HuH-7.5 (cell line): ENCODE data around the gene PLCE1.

ENCODE experiments used
- DNase-seq: peaks from one replicate; pipeline ENCODE4 v3.0.0; 2011; ENCODE audit warnings: low spot score

The PLCE1 gene

GRCh38 chr10:94023906-94024305, 30.2 kb downstream of the PLCE1 start:
- DNase-seq = no peak

- no peak for DNase-seq
These were observed 30.7 kb downstream of the PLCE1 start for GRCh38 chr10:94024407-94024806.

- DNase-seq = no peak
These were observed 32.1 kb downstream of the PLCE1 start for GRCh38 chr10:94025806-94026205.

DNA sequence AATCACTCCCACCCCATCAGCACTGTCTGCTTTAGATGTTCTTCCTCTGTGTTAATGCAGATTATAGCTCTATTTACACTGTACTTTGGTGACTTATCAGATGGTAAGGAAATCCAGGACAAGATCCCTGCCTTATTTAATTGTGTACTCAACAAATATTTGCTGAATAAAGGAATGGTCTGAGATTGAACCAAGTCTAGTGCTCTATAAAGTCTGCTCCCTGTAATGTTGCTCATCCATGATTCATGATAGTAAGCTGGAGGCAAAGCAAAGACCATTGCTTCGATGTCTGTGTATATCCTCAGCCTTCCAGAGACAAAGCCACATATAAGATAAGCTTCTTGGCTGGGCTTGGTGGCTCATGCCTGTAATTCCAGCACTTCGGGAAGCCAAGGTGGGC, 33.5 kb downstream of the PLCE1 start:
- DNase-seq = no peak

GRCh38 chr10:94029955-94030354, 36.2 kb downstream of the PLCE1 start:
- no peak for DNase-seq

DNA sequence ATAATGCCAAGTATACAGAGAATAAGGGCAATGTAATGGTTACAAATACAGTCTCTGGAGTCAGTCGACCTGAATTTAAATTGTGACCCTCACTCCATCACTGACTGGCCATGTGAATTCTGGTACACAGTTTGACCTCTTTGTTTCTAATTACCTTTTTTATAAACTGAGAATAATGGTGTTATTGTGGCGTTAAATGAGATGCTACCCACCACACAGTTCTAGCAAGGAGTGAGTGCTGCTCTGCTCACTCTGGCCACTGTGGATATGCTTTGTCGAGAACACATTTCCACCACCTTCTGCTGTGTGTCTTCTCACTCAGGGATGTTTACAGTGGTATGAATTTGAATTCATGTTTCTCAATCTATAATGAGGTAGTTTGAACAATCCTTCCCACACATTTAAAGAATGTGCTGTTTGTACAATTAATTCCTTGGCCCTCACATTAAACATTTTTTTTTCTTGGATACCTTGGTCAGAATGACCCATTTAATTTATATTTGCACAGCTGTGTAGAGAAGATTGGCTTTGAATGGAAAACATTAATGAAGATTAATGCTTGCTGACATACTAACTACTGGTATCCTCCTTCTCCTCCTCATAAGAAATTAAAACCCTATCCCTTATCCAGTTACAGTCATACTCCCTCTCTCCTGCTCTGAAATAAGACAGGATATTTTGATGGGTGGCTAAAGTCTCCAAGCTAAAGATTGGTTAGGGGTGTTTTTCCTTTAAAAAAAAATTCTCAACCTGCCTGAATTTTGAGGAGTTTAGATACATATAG, 42.4 kb downstream of the PLCE1 start:
- DNase-seq = no peak

DNA sequence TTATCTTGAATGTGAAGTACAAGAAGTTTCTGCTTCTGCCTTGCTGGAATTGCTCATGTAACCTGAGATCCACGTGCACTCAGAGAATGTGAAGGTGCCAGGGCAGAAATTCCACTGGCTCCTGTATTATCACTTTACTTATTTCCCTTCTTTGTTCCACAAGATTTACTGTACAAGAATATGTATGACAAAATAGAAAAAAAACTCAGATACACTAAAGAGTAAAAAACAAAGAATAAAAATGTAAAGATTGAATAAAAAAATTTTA, 43.0 kb downstream of the PLCE1 start:
- no peak for DNase-seq

DNA sequence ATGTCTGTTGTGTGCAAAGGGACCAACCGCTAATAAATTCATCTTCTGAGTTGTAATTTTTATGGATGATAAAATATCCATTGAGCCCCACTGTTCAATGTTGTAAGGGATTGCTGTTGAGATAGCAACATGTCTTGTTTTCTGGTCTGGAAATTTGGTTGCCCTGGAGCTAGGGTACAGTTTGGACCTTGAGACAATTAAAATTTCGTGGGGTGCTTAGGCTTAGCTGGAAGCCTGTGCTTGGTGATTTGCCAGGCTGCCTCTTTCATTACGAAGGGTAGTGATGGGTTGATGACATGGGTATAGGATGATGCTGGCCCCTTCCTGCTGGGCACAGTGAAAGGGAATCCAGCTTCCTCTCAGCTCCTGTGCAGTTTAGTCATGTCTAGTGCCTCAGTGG, 43.6 kb downstream of the PLCE1 start:
- no peak for DNase-seq

DNA sequence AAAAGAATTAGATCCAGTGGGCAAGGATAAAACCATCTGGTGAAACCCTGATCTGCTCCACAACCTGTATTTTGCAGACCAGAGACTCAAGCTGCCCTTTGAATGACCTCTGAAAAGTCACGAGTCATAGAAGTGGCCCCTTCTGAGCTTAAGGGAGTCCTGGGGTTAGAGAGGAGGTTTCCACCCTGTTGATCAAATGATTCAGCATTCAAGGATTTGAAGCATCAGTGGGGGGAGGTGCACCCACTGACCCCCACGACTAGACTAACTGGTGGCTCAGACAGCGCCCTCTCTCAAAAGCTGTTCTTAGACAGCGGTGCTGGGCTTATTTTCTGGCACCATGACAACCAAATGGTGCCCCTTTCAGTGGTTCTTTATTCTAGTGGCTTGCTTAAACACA, 44.3 kb downstream of the PLCE1 start:
- DNase-seq = no peak

DNA sequence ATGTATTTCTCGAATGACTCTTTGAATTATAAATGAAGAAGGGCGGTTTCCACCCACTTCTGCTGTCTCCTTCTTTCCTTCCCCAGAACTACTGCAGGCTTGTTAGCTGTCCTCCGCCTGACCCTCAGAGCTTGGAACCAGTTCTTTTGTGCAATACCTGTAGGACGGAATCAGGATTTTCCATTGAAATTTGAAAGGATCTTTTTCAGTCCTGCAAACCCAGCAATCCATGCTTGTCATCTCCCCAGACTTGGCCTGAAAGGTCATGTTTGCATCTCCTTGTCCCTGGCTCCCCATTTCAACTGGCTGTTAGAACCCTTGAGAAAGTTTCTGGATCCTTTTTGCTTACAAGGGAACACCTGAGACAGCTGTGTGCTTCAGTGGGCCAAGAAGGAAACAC, 47.5 kb downstream of the PLCE1 start:
- no peak for DNase-seq

GRCh38 chr10:94042001-94042833, 48.5 kb downstream of the PLCE1 start:
- DNase-seq = no peak

DNA sequence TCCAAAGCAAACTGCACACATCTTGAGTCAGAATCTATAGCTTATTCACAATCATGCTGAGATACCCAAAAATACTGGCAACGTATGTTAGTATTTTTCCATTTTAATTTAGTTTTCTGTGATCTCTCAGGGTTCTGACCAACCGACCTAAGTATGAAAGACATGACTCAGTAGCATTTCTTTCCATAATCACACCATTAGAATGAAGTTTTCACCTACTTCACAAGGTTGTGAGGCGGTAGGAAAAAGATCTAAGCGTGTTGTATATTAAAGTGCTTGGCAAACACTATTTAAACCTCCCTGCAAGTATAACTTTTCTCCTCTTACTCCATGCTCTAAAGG, 49.1 kb downstream of the PLCE1 start:
- DNase-seq = no peak
